ENCODE data around the gene ECHDC3.
A peak's percentile ranks its signal among the peaks of the same experiment; 100 is the strongest.
"Not testable (repeated sequence)": the region's sequence is repeated elsewhere in the genome, so short reads cannot be mapped to it uniquely, and the experiment has no call there.

Gene ECHDC3

GRCh38 chr10:11716686-11717085, 25.5 kb upstream of the ECHDC3 start:
- no peak for DNase-seq

GRCh38 chr10:11719496-11720259, 22.5 kb upstream of the ECHDC3 start:
- DNase-seq: no peak

GRCh38 chr10:11720260-11720741, 21.9 kb upstream of the ECHDC3 start:
- peak in 1 of 2 donors; percentile 71 for DNase-seq

GRCh38 chr10:11721806-11722205, 20.4 kb upstream of the ECHDC3 start:
- DNase-seq: no peak

DNA sequence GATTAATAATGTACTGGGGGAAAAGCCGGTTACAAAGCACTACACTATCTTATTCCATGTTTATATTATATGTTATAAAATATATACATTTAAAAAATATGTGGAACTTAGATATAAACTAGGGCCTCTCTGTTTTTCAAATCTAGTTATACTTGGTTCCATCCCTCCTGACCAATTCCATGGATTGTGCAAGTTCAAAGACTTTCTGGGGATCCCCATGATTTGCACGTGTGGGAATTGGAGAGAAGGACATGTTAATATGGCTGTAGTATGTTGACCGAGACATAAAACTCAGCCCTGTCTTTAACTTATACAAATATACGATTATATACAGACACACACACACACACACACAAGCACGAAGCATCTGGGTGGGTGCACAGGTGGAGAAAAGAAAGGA, 18.8 kb upstream of the ECHDC3 start:
- DNase-seq: no peak

DNA sequence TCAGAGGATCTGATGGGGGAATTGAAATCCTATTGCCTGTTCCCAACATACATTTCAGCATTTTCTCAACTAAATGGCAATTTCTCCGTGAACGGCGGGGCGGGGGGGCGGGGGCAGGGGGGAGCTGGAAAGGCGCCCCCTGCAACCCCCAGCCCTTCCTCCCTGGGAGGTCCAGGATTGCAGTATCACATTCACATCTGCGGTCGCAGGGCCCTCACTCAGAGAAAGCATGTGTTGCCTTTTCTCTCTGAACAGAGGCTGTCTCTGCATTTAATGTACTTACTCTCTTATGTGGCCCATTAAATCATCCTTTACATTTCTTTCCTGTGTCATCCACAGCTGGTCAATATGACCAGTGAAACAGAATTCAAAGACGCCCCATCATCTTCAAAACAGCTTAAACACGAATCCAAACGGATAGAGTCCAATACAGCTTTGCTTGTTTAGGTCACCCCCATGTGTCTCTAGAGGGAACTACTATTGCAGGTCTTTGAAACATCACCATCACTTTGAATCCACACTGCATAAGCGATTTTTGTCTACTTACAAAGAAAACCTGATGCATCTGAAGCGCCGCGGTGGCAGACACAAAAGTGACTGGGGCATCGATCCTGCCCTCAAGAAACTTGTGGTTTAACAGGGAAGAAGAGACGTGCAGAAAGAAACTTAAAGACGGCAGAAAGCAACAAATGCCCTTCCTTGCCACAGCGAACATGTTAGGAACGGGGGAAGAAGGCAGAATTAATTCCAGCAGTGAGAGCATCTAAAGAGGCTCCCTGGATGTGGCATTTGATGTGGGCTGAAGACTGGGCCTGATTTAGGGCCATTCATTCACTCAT, 17.0 kb upstream of the ECHDC3 start:
- DNase-seq: peak; percentile 16 to 42

DNA sequence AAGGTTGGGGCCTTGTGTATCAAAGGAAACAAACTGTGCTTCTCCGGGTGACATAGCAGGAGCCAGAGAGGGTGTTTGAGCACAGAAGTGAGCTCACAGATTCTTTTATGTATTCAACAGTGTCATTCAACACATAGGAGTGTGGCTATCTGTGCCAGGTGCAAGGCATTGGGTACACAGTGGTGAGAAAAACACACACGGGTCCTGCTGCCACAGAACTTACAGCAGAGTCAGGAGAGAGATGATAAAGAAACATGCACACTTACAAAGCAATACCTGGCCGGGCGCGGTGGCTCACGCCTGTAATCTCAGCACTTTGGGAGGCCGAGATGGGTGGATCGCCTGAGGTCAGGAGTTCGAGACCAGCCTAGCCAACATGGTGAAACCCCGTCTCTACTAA, 16.3 kb upstream of the ECHDC3 start:
- DNase-seq: no peak

GRCh38 chr10:11727563-11727962, 14.6 kb upstream of the ECHDC3 start:
- no peak for DNase-seq

GRCh38 chr10:11728353-11728752, 13.8 kb upstream of the ECHDC3 start:
- no peak for DNase-seq

DNA sequence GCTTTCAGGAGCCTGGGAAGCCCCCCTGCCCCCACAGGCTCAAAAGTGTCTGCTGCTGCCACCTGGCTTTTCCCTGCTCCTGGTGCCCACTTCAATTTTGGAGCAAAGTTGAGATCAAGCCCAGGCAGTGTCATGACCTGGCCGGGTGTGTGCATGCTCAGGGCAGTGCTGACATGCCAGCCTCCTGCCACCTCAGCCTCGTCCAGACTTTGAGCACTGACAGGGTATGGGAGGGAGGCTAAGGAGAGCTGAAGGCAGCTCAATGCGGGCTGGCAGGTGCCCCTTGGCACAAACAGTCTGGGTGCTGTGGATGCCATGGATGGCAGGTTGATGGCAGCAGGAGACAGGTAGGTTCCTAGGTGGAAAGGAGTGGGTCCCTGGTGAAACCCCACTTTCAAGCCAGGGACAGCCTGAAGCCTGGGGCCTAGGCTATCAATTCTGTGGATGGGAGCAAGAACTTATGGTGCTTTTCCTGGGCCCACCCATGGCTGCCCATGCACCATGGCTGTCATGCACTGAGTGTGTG, 12.3 kb upstream of the ECHDC3 start:
- DNase-seq: no peak

DNA sequence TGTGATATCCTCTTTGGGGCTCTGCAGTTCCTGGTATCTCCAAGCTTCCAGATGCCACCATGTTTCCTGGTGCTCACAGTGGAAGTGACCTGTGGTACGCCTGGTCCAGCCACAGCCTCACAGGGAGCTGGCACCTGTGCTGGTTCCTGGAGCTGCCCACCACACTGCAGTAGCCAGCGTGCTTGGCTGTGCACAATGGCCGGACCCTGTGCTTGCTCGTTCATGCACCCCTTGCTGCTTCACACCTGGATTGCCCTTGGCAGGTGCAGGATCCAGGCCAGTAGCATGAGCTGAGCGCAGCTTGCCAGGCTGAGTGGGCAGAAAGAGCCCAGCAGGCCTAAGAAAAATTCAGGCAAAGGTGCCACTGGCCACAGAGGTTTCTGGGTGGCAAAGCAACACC, 11.4 kb upstream of the ECHDC3 start:
- no peak for DNase-seq

DNA sequence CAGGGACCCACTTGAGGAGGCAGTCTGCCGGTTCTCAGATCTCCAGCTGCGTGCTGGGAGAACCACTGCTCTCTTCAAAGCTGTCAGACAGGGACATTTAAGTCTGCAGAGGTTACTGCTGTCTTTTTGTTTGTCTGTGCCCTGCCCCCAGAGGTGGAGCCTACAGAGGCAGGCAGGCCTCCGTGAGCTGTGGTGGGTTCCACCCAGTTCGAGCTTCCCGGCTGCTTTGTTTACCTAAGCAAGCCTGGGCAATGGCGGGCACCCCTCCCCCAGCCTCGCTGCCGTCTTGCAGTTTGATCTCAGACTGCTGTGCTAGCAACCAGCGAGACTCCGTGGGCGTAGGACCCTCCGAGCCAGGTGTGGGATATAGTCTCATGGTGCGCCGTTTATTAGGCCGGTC, 5.4 kb upstream of the ECHDC3 start:
- not testable (repeated sequence) for DNase-seq

- DNase-seq: not testable (repeated sequence)
These were observed 4.7 kb upstream of the ECHDC3 start for GRCh38 chr10:11737258-11738032.

DNA sequence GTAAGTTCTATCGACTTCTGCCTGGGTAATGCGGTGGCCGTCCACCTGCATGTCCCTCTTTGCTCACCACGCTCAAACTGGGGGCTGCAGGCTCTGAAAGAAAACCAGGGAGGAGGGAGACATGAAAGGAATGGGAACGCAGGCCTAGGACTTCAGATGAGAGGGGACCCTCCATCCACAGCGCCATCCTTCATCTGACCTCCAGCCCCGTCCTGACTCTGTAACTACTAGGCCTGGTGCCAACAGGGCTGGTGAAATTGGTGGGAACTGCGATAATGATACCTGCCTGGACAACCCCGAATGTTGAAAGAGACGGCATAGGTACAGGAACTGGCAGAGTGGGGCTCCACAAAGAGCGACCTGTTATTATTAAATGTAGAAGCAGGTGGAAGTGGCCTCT, 1.3 kb upstream of the ECHDC3 start:
- no peak for DNase-seq

GRCh38 chr10:11741608-11742007, 574 bp upstream of the ECHDC3 start:
- no peak for DNase-seq

GRCh38 chr10:11742779-11743298, 657 bp downstream of the ECHDC3 start:
- no peak for DNase-seq

GRCh38 chr10:11743461-11744338, 1.5 kb downstream of the ECHDC3 start:
- DNase-seq: no peak

DNA sequence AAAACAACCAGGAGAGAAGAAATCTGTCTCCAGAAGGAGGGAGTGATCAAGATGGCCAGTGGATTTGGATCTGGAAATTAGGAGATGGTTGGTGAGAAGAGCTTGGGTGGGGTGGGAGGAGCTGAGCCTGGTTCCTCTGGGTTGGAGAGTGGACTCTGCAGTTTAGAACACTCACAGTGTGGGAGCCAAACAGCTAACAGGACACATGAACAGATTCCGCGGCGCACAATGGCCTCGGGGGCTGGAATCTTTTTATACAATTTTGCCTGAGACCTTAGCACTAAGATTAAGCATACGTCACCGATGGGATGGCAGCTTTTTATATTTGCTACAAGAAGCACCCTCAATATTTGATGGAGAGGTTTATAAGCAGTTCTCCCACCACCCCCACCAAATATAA, 2.9 kb downstream of the ECHDC3 start:
- no peak for DNase-seq

- DNase-seq: peak in 1 of 2 donors; percentile 27
These were observed 4.8 kb downstream of the ECHDC3 start for GRCh38 chr10:11746883-11747539.

DNA sequence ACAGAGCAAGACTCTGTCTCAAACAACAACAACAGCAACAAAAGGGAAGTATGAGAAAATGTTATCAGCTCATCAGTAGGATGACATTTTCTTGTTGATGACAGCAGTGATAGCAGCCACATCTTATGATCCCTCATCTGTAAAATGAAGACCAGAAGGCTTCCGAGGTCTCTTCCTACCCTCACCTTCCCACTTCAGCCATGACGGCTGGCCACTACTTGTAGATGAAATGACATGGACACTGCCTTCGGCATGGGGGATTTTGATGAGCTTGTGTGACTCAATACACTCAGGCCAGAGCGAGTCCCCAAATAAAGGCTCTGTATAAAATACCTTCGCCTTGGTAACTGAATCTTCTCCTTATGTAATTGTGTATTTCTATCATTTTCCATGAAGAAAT, 6.7 kb downstream of the ECHDC3 start:
- DNase-seq: no peak

- DNase-seq: no peak
These were observed 8.2 kb downstream of the ECHDC3 start for GRCh38 chr10:11750420-11750819.

All from CD4-positive, alpha-beta T cell treated with Interleukin-4 for 1 hour (primary cell).